Stomach smooth muscle (tissue), 2 donors: ENCODE data around the gene SLC13A3.

ENCODE experiments used
- H3K27ac ChIP-seq: one replicate; pipeline ENCODE4 v1.7.0; 2013; ENCODE audit warnings: mild to moderate bottlenecking, low read length, inconsistent platforms
- H3K27me3 ChIP-seq, 2 donors: one replicate each; pipeline ENCODE4 v1.7.0; 2013; ENCODE audit warnings: low read length in 2 of 2; ENCODE audit not compliant: insufficient read depth in 2 of 2, control insufficient read depth in 1 of 2
- H3K36me3 ChIP-seq, 2 donors: one replicate each; pipeline ENCODE4 v1.7.0; 2013; ENCODE audit warnings: low read length in 2 of 2; ENCODE audit not compliant: control insufficient read depth in 2 of 2, insufficient read depth in 2 of 2
- H3K4me1 ChIP-seq: one replicate; pipeline ENCODE4 v1.7.0; 2013; ENCODE audit warnings: low read length; ENCODE audit not compliant: control insufficient read depth, insufficient read depth
- H3K4me3 ChIP-seq, 2 donors: one replicate each; pipeline ENCODE4 v1.7.0; 2013; ENCODE audit warnings: low read length in 2 of 2
- H3K9ac ChIP-seq, 2 donors: one replicate each; pipeline ENCODE4 v1.7.0; 2013; ENCODE audit warnings: low read length in 2 of 2, mild to moderate bottlenecking in 1 of 2
- H3K9me3 ChIP-seq, 2 donors: one replicate each; pipeline ENCODE4 v1.7.0; 2013; ENCODE audit warnings: low read length in 2 of 2; ENCODE audit not compliant: control insufficient read depth in 2 of 2
- donor health status: healthy.
- donor health status: Pancreatic carcinoma.

SLC13A3 gene

DNA sequence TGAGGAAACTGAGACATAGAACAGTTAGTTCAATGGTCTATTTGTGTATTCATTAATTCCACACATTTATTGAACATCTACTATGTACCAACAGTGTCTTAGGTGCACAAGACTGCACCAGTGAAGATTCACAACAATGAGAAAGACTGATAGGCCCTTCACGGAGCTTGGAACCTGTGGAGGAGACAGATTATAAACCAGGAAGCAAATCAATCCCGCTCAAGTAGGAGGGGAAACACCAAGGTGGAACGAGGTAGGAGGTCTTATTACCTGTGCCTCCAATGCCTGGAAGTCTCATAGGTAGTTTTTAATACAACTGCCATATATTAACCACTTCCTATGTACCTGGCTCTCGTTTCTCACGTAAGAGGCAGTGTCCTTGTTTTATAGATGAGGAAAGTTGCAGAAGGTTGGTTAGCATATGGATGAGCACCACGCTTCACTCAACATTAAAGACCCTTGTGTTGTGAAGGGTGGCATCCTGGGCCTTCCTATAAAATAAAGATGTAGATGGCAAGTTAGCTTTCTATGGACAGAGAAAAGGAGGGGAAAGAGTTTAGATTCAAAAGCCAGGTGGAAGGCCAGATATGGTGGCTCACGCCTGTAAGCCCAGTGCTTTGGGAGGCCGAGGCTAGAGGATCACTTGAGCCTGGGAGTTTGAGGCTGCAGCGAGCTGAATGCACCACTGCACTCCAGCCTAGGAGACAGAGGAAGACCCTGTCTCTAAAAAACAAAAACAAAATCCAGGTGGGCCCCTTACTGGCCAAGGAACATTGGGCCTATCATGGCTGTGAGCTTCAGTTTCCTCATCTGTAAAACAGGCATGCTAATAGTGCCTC lies 45.1 kb downstream of the SLC13A3 start:
- Histone ChIP-seq H3K9ac (no peak overlapping the region), H3K9me3 (no peaks in the 10 kb centered on the region), H3K4me1 (no peaks in the 10 kb centered on the region), H3K36me3 (no peaks in the 10 kb centered on the region), H3K4me3 (no peak overlapping the region), H3K27ac (no peak overlapping the region), H3K27me3 (no peaks in the 10 kb centered on the region)

DNA sequence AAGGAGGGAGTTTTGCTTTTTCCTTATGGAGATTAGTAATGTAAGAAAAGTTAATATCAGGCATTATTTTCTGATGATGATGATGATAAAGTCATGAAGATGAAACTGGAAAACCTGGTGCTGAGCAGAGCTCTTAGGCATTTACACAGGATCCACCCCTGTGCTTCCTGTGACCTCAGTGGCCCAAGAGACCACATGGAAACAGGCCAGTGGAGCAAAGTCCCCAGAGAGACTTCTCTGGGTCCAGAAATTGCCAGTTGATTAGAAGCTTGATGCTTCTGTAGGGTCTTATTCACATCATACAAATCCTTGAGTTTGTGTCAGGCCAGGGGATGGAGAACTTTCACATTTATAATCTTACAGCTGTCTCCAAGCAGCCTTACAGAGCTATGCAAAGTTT lies 46.1 kb downstream of the SLC13A3 start:
- Histone ChIP-seq H3K9ac (no peak overlapping the region), H3K4me1 (no peaks in the 10 kb centered on the region), H3K9me3 (no peaks in the 10 kb centered on the region), H3K4me3 (no peak overlapping the region), H3K36me3 (no peaks in the 10 kb centered on the region), H3K27me3 (no peaks in the 10 kb centered on the region), H3K27ac (no peak overlapping the region)

DNA sequence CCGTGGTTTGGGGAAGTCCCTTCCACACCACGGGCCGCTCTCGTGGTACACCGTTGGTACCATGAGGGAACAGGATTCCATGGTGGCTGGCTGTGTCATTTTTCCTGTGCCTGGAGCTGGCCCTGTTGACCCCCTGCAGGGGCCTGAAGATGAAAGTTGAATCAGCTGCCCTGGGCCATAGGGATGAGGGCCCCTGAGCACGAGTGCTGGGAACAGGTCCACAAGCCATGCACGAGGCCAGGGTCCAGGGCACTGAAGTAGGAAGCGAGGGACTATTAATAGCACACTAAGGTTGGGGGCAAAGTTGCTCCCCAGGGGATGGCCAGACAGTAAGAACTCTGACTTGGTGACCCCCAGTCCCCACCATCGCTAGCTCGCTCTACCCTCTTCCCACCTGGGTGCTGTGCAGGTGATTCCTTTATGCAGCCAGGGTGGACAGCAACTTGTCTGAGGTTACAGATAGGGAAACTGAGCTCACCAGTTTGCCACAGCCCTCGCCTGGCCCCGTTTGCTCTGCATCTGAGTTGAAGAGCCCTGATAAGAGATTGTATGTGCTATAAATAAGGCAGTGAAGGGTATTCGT lies 46.6 kb downstream of the SLC13A3 start:
- no peaks in the 10 kb centered on the region for H3K9me3 ChIP-seq
- H3K9ac ChIP-seq: no peak overlapping the region
- H3K27ac ChIP-seq: no peak overlapping the region
- no peaks in the 10 kb centered on the region for H3K36me3 ChIP-seq
- no peaks in the 10 kb centered on the region for H3K4me1 ChIP-seq
- H3K4me3 ChIP-seq: no peak overlapping the region
- no peaks in the 10 kb centered on the region for H3K27me3 ChIP-seq

DNA sequence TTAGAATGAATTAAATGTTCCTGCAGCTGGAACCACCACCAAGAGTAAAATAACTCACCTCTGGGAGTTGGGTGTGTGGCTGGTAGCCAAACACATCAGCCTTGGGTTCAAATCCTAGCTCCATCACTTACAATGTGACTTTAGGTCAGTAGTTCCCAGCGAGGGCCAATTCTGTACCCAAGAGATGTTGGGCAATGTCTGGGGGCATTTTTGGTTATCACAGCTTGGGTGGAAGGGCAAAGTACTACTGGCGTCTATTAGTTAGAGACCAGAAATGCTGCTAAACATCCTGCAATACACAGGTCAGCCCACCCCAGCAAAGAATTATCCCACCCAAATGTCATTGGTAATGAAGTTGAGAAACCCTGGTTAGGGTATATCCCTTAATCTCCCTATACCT lies 48.8 kb downstream of the SLC13A3 start:
- H3K27ac ChIP-seq: no peak overlapping the region
- H3K4me1 ChIP-seq: no peaks in the 10 kb centered on the region
- H3K4me3 ChIP-seq: no peak overlapping the region
- H3K36me3 ChIP-seq: no peaks in the 10 kb centered on the region
- H3K9me3 ChIP-seq: no peaks in the 10 kb centered on the region
- no peaks in the 10 kb centered on the region for H3K27me3 ChIP-seq
- no peak overlapping the region for H3K9ac ChIP-seq

DNA sequence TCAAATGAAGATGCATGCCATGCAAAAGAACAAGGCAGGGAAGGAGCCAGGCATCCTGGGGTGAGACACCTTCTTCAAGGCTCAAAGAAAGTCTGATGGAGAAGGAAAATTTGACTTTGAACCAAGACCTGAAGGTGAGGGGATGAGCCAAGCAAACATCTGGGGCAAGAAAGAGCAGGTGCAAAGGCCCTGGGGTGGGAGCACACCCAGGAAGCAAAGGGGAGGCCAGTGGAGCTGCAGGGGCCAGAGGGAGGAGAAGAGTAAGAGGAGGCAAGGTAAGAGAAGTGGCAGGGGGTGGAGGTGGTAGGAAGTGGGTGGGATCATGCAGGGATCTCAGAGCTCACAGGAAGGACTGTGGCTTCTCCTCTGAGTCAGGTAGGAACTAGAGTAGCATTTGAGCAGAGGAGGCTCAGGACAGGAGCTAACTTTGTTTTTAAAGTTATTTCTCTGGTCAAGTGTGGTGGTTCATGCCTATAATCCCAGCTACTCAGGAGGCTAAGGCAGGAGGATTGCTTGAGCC lies 49.6 kb downstream of the SLC13A3 start:
- no peaks in the 10 kb centered on the region for H3K4me1 ChIP-seq
- H3K36me3 ChIP-seq: no peaks in the 10 kb centered on the region
- H3K4me3 ChIP-seq: no peak overlapping the region
- H3K9me3 ChIP-seq: no peaks in the 10 kb centered on the region
- no peak overlapping the region for H3K27ac ChIP-seq
- H3K27me3 ChIP-seq: no peaks in the 10 kb centered on the region
- no peak overlapping the region for H3K9ac ChIP-seq

DNA sequence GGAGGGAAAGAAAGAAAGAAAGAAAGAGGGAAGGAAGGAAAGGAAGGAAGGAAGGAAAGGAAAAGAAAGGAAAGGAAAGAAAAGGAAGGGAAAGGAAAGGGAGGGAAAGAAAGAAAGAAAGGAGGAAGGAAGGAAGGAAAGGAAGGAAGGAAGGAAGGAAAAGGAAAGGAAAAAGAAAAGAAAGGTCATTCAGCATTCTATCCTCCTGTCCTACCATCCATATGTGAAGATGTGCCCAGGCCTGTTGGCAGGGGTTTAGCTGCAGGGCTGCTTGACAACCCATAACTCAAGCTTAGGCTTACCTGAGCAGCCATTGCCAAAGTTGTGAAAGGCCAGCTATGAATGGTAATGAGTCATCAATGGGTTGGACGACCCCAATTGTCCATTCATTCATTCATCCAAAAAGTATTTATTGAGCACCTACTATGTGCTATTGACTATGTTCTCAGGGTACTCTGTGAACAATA lies 50.9 kb downstream of the SLC13A3 start:
- Histone ChIP-seq H3K27me3 (no peaks in the 10 kb centered on the region), H3K9ac (no peak overlapping the region), H3K27ac (no peak overlapping the region), H3K4me3 (no peak overlapping the region), H3K4me1 (no peaks in the 10 kb centered on the region), H3K9me3 (no peaks in the 10 kb centered on the region), H3K36me3 (no peaks in the 10 kb centered on the region)

DNA sequence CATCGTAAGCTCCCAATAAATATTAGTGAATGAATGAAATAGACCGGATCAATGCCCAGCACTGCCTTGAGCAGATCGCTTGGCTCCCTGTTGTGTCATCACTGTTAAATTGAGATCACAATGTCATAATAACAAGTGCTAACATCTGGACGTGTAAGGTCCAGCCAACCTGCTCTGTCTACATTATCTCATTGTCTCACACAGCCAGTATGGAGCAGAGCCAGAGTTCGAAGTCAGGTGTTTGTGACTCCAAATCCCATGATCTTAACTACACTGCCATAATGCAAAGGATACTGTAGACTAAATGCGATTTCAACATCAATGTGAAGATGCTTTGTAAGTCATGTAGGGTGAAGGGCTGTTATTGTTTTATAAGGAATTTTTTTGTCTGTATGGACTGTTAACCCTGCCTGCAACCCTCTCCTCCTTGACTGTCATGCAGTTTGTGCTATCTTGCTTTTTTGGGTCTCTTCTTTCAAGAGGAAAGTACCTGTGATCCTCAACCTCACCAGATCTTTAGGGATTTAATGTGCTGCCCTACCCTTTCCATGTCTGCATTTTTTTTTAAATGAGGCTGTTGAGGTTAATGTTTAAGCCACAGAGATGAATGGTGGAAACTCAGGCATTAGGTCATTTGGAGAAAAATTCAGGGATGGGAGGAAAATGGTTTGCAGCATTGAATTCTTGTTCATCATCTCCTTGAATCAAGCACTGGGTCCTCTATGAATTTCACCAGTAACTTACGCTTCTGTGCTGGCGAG lies 51.9 kb downstream of the SLC13A3 start:
- Histone ChIP-seq H3K27me3 (no peaks in the 10 kb centered on the region), H3K36me3 (no peaks in the 10 kb centered on the region), H3K9me3 (no peaks in the 10 kb centered on the region), H3K27ac (no peak overlapping the region), H3K4me1 (no peaks in the 10 kb centered on the region), H3K4me3 (no peak overlapping the region), H3K9ac (no peak overlapping the region)

DNA sequence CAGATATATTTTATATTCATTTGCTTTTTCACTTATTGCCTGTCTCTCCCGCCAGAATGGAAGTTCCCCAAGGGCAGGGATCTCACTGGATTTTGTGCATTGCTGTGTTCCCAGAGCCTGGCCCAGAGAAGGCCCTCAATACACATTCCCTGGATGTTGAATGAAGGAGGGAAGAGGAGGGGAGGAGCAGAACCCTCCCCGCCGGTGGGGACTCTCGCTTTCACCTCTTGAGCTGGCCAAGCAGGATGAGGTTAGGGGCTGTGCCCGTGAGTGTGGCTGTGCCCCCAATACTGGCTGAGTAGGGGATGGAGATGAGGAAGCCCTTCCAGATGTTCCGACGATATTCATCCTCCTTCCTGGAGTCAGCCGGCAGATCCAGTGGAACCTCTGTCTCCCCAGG lies 55.3 kb downstream of the SLC13A3 start:
- H3K27me3 ChIP-seq: no peaks in the 10 kb centered on the region
- H3K9me3 ChIP-seq: no peaks in the 10 kb centered on the region
- H3K9ac ChIP-seq: no peak overlapping the region
- H3K27ac ChIP-seq: no peak overlapping the region
- no peak overlapping the region for H3K4me3 ChIP-seq
- H3K36me3 ChIP-seq: no peaks in the 10 kb centered on the region
- no peaks in the 10 kb centered on the region for H3K4me1 ChIP-seq

DNA sequence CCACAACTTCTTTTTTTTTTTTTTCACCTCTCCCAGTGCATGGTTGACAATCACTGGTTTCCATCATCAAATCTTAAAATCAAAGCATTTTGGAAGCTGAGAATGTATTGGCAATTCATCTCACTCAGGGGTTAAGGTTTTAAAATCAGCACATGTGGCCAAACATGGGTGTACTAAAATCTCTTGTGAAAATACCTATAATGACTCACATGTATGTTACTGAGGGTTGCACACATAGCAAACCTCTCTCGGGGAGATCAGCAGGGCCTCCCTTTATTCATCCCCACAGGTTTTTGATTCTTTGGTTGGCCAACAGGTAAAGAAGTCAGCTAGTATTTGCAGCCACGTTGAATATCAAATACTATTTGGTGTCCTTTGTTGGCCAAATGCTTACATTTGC lies 56.5 kb downstream of the SLC13A3 start:
- H3K9me3 ChIP-seq: no peaks in the 10 kb centered on the region
- H3K27me3 ChIP-seq: no peaks in the 10 kb centered on the region
- H3K4me1 ChIP-seq: no peaks in the 10 kb centered on the region
- no peak overlapping the region for H3K9ac ChIP-seq
- H3K4me3 ChIP-seq: no peak overlapping the region
- H3K36me3 ChIP-seq: no peaks in the 10 kb centered on the region
- no peak overlapping the region for H3K27ac ChIP-seq

DNA sequence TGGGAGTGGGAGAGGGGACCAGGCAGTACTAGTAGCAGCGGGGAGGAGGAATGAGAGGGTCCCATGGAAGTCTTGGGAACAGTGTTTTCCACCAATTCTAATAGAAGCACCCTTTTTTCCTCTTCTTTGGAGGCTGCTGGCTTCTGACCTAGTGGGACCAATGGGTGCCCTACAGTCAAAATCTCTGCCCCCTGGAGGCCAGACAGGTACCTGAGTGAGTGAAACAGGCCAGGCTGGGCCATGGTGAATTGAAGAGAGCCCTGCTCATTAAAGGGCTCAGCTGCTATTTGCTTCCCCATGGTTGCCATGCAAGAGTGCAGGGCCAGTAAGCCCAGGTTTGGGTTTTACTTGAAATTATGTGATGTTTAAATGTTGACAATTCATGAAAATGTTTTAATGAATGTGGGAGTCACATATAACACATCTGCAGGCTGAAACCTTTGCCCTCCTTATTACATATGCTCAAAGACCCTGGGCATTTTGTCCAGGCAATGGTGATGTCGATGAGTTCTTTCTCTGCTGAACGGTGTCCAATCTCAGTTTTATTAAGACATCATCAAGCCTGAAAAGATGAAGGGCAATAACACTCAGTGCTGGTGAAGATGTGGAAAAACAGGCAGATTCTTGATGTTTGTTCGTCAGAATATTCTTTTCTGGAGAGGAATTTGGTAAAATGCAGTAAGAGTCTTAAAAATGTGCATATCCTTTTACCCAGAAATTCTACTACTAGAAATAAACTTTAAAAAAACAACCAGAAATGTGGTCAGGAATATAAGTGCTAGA lies 58.5 kb downstream of the SLC13A3 start:
- Histone ChIP-seq H3K9ac (no peak overlapping the region), H3K4me1 (no peaks in the 10 kb centered on the region), H3K4me3 (no peak overlapping the region), H3K36me3 (no peaks in the 10 kb centered on the region), H3K27ac (no peak overlapping the region), H3K27me3 (no peaks in the 10 kb centered on the region), H3K9me3 (no peaks in the 10 kb centered on the region)
